Transverse colon (tissue), 4 donors: Measurements from ENCODE around the gene NTMT2. TPM values are rescaled to one million over a fixed set of nuclear protein-coding genes. Genes with fewer than 3 reads are reported as not detected.

Experiments used
- DNase-seq: peaks from one replicate; pipeline ENCODE4 v3.0.0-alpha.2; 2019
- H3K27ac ChIP-seq, 4 donors: fragments of 200-600 bp; sonication (generic); 2 replicates each; pipeline ENCODE4 v1.5.1; 2016 to 2018; ENCODE audit warnings: inconsistent platforms in 4 of 4
- H3K27me3 ChIP-seq: fragments of 200-600 bp; sonication (generic); 2 replicates; pipeline ENCODE4 v1.5.1; 2017; ENCODE audit warnings: inconsistent platforms
- H3K36me3 ChIP-seq, 4 donors: fragments of 200-600 bp; sonication (generic); 2 replicates each; pipeline ENCODE4 v1.5.1; 2017 to 2019; ENCODE audit warnings: inconsistent platforms in 4 of 4
- H3K4me1 ChIP-seq, 4 donors: fragments of 200-600 bp; sonication (generic); 2 replicates each; pipeline ENCODE4 v1.5.1; 2017 to 2020; ENCODE audit warnings: inconsistent platforms in 4 of 4
- H3K4me3 ChIP-seq, 4 donors: fragments of 200-600 bp; sonication (generic); 1 replicate in 1 of 4; 2 replicates in 3 of 4; pipeline versions ENCODE4 v1.5.1 to v1.6.1; 2017 to 2019; ENCODE audit warnings: inconsistent platforms in 4 of 4
- H3K9me3 ChIP-seq, 2 donors: fragments of 200-600 bp; sonication (generic); 2 replicates each; pipeline ENCODE4 v1.5.1; 2017 to 2019; ENCODE audit warnings: inconsistent platforms in 2 of 2
- CTCF ChIP-seq, 5 experiments: fragments of 200-600 bp in 3 of 5; fragments of 450-650 bp in 2 of 5; sonication (generic) in 3 of 5; IDR thresholded peaks; 1 replicate in 2 of 5; 2 replicates in 3 of 5; pipeline ENCODE4 v1.5.1; 2016 to 2017; ENCODE audit warnings: antibody characterized with exemption in 5 of 5, inconsistent platforms in 3 of 5, mild to moderate bottlenecking in 2 of 5, moderate library complexity in 1 of 5
- EP300 ChIP-seq: sonication (generic); formaldehyde crosslinking; IDR thresholded peaks from one replicate; pipeline ENCODE4 v1.6.1; 2017; ENCODE audit warnings: antibody characterized with exemption, low read depth
- POLR2A ChIP-seq: fragments of 450-650 bp; IDR thresholded peaks from one replicate; pipeline ENCODE4 v1.6.1; 2016; ENCODE audit warnings: antibody characterized with exemption, mild to moderate bottlenecking, moderate library complexity
- POLR2AphosphoS5 ChIP-seq, 3 donors: sonication (generic); formaldehyde crosslinking; IDR thresholded peaks; one replicate each; pipeline ENCODE4 v1.6.1; 2016; ENCODE audit warnings: antibody characterized with exemption in 3 of 3
- WGBS, 2 donors: methylation state at CpG; one replicate each; pipeline ENCODE4 v1.1.5; 2018; ENCODE audit warnings: low coverage in 1 of 2; 5-methylcytosine and 5-hydroxymethylcytosine counted together
- in situ Hi-C, 4 donors: fragments of 200-750 bp; cut with MboI; loops; one replicate each; pipeline versions ENCODE4 v1.15.0 to v1.15.1; 2017; ENCODE audit warnings: low sequenced_read_pairs in 3 of 4, low pct_ligation_motif_present in 1 of 4, low pct_unique_long_range_greater_than_20kb in 1 of 4
- intact Hi-C: fragments of 100-400 bp; cut with DNase I; formaldehyde crosslinking; loops from one replicate; pipeline ENCODE4 v1.15.1; 2023; ENCODE audit warnings: low total_unique reads
- total RNA-seq, 4 donors: library from RNA; depleted of rRNA; stranded (reverse); fragments of >200 nt; gene quantifications; one replicate each; pipeline ENCODE4 v1.1.0, GENCODE V29; 2016

The NTMT2 gene
- total RNA-seq, 4 donors from 2014 or later = not detected

GRCh38 chr1:170200621-170201397, 55.0 kb downstream of the NTMT2 start:
- in situ Hi-C loops (no loop called here), intact Hi-C loops (no loop called here)
- Histone ChIP-seq H3K27ac (no peak overlapping the region), H3K27me3 (no peaks in the 10 kb centered on the region), H3K36me3 (no peaks in the 10 kb centered on the region), H3K4me3 (no peak overlapping the region), H3K9me3 (no peaks in the 10 kb centered on the region), H3K4me1 (no peaks in the 10 kb centered on the region)
- TF ChIP-seq POLR2A (no peak), EP300 (no peak)
- no peak for DNase-seq
- WGBS, 2 donors = 52 to 64% methylated on average over 3 to 4 of the region's 4 CpGs

GRCh38 chr1:170203693-170204092, 57.9 kb downstream of the NTMT2 start:
- TF ChIP-seq POLR2AphosphoS5 (IDR thresholded peaks at IDR 0.05) = no peak
- no peak for TF ChIP-seq EP300
- TF ChIP-seq POLR2A = no peak
- no peak for TF ChIP-seq CTCF (IDR thresholded peaks at IDR 0.05)
- Histone ChIP-seq H3K27me3 (no peaks in the 10 kb centered on the region), H3K27ac (no peak overlapping the region), H3K4me3 (no peak overlapping the region), H3K9me3 (no peaks in the 10 kb centered on the region), H3K4me1 (no peaks in the 10 kb centered on the region), H3K36me3 (no peaks in the 10 kb centered on the region)
- intact Hi-C loops (no loop called here), in situ Hi-C loops (no loop called here)
- DNase-seq = no peak

- in situ Hi-C loops = no loop called here
- Histone ChIP-seq H3K4me1 (no peaks in the 10 kb centered on the region), H3K9me3 (no peaks in the 10 kb centered on the region), H3K27ac (no peak overlapping the region), H3K4me3 (no peak overlapping the region), H3K27me3 (no peaks in the 10 kb centered on the region), H3K36me3 (no peaks in the 10 kb centered on the region)
- TF ChIP-seq POLR2A = no peak
- TF ChIP-seq POLR2AphosphoS5 (IDR thresholded peaks at IDR 0.05) = no peak
- TF ChIP-seq CTCF (IDR thresholded peaks at IDR 0.05) = no peak
- 73 to 88% methylated on average over 1 to 3 of the region's 3 CpGs for WGBS, 2 donors
- no peak for DNase-seq
- intact Hi-C loops = no loop called here
Measured at GRCh38 chr1:170204121-170204520, 58.4 kb downstream of the NTMT2 start.

- no peak overlapping the region for H3K4me3 ChIP-seq
- H3K27ac ChIP-seq = no peak overlapping the region
- in situ Hi-C loops (no loop called here), intact Hi-C loops (no loop called here)
- no peaks in the 10 kb centered on the region for H3K36me3 ChIP-seq
- H3K4me1 ChIP-seq = no peaks in the 10 kb centered on the region
- TF ChIP-seq POLR2A (no peak), EP300 (no peak), POLR2AphosphoS5 (IDR thresholded peaks at IDR 0.05) (no peak), CTCF (IDR thresholded peaks at IDR 0.05) (no peak)
- no peak for DNase-seq
- H3K27me3 ChIP-seq = no peaks in the 10 kb centered on the region
- no peaks in the 10 kb centered on the region for H3K9me3 ChIP-seq
Measured at GRCh38 chr1:170205301-170205700, 59.5 kb downstream of the NTMT2 start.

GRCh38 chr1:170209125-170209524, 63.4 kb downstream of the NTMT2 start:
- no peak for DNase-seq
- no peak overlapping the region for H3K4me3 ChIP-seq
- H3K36me3 ChIP-seq = no peaks in the 10 kb centered on the region
- H3K9me3 ChIP-seq = no peaks in the 10 kb centered on the region
- H3K27ac ChIP-seq = no peak overlapping the region
- intact Hi-C loops (no loop called here), in situ Hi-C loops (no loop called here)
- H3K4me1 ChIP-seq = no peaks in the 10 kb centered on the region
- no peaks in the 10 kb centered on the region for H3K27me3 ChIP-seq
- TF ChIP-seq EP300 (no peak), POLR2A (no peak), POLR2AphosphoS5 (IDR thresholded peaks at IDR 0.05) (no peak), CTCF (IDR thresholded peaks at IDR 0.05) (no peak)
